HEK293 (cell line): Measurements from ENCODE around the gene XRCC2.

ENCODE experiments used
- CTCF ChIA-PET: fragments of 350-600 bp; formaldehyde crosslinking; extraction: SDS; loops from one replicate; lab custom pipeline; 2021; ENCODE audit warnings: antibody characterized with exemption; lab: Yijun Ruan, JAX
- POLR2A ChIA-PET: fragments of 300-600 bp; formaldehyde crosslinking; extraction: SDS; loops from one replicate; lab custom pipeline; 2020; ENCODE audit warnings: antibody characterized with exemption, inconsistent platforms; lab: Yijun Ruan, JAX
- H3K27ac ChIP-seq: fragments of 200-500 bp; sonication (Bioruptor generic); 2 replicates; pipeline ENCODE4 v1.5.1; 2014; ENCODE audit warnings: low read depth, low read length, control low read depth, inconsistent platforms; ENCODE audit errors: extremely low read depth
- H3K36me3 ChIP-seq, 2 experiments: fragments of 200-500 bp in 1 of 2; sonication (Bioruptor generic) in 1 of 2; 1 replicate in 1 of 2; 2 replicates in 1 of 2; pipeline ENCODE4 v1.5.1; 2014 to 2017; ENCODE audit warnings: inconsistent platforms in 2 of 2, low read length in 2 of 2; ENCODE audit not compliant: control insufficient read depth in 2 of 2, insufficient read depth in 1 of 2
- H3K4me1 ChIP-seq: fragments of 200-500 bp; sonication (Bioruptor generic); 2 replicates; pipeline ENCODE4 v1.5.1; 2014; ENCODE audit warnings: mild to moderate bottlenecking, low read length, inconsistent platforms; ENCODE audit not compliant: control insufficient read depth, insufficient read depth
- H3K4me3 ChIP-seq: 2 replicates; pipeline ENCODE4 v1.5.1; 2011; ENCODE audit warnings: low read depth, mild to moderate bottlenecking, control low read depth, low read length, moderate library complexity
- H3K9me3 ChIP-seq: fragments of 200-500 bp; sonication (Bioruptor generic); 2 replicates; pipeline ENCODE4 v1.5.1; 2014; ENCODE audit warnings: low read depth, low read length, inconsistent platforms; ENCODE audit not compliant: control insufficient read depth, insufficient read depth
- EGR2 ChIP-seq: fragments of 450-650 bp; formaldehyde crosslinking; IDR thresholded peaks from 2 replicates; pipeline ENCODE4 v1.5.1; 2016; ENCODE audit warnings: low read depth, missing biosample characterization, missing genetic modification characterization
- HOXD13 ChIP-seq: sonication (generic); formaldehyde crosslinking; IDR thresholded peaks from 2 replicates; pipeline ENCODE4 v1.8.0; 2022; ENCODE audit warnings: missing genetic modification reagents, borderline replicate concordance
- KLF7 ChIP-seq: fragments of 450-650 bp; formaldehyde crosslinking; IDR thresholded peaks from 2 replicates; pipeline ENCODE4 v1.5.1; 2016; ENCODE audit warnings: missing biosample characterization, missing genetic modification characterization, borderline replicate concordance
- PRDM1 ChIP-seq: fragments of 450-650 bp; formaldehyde crosslinking; IDR thresholded peaks from 2 replicates; pipeline ENCODE4; 2016; ENCODE audit warnings: missing biosample characterization, missing genetic modification characterization
- SCRT2 ChIP-seq: fragments of 450-650 bp; formaldehyde crosslinking; IDR thresholded peaks from 2 replicates; pipeline ENCODE4 v1.5.1; 2016; ENCODE audit warnings: missing biosample characterization, missing genetic modification characterization
- YY2 ChIP-seq: fragments of 450-650 bp; formaldehyde crosslinking; IDR thresholded peaks from 2 replicates; pipeline ENCODE4 v1.5.1; 2016; ENCODE audit warnings: missing biosample characterization, missing genetic modification characterization
- ZBTB1 ChIP-seq: fragments of 450-650 bp; formaldehyde crosslinking; IDR thresholded peaks from 2 replicates; pipeline ENCODE4 v1.5.1; 2016; ENCODE audit warnings: missing biosample characterization, missing genetic modification characterization
- ZBTB17 ChIP-seq: fragments of 450-650 bp; formaldehyde crosslinking; IDR thresholded peaks from 2 replicates; pipeline ENCODE4 v1.5.1; 2016; ENCODE audit warnings: missing biosample characterization, missing genetic modification characterization
- ZBTB7A ChIP-seq: fragments of 450-650 bp; formaldehyde crosslinking; IDR thresholded peaks from 2 replicates; pipeline ENCODE4 v1.5.1; 2016; ENCODE audit warnings: low read depth, missing biosample characterization, missing genetic modification characterization
- ZFHX2 ChIP-seq: fragments of 450-650 bp; formaldehyde crosslinking; conservative IDR thresholded peaks from 2 replicates; pipeline ENCODE4 v1.5.1; 2016; ENCODE audit warnings: missing biosample characterization, missing genetic modification characterization
- ZFP3 ChIP-seq: fragments of 450-650 bp; formaldehyde crosslinking; IDR thresholded peaks from 2 replicates; pipeline ENCODE4 v1.5.1; 2016; ENCODE audit warnings: low read depth, missing biosample characterization, missing genetic modification characterization
- ZIC2 ChIP-seq: fragments of 450-650 bp; formaldehyde crosslinking; IDR thresholded peaks from 2 replicates; pipeline ENCODE4 v1.5.1; 2016; ENCODE audit warnings: missing biosample characterization, missing genetic modification characterization
- ZNF146 ChIP-seq: fragments of 450-650 bp; formaldehyde crosslinking; IDR thresholded peaks from 2 replicates; pipeline ENCODE4 v1.5.1; 2016; ENCODE audit warnings: missing biosample characterization, missing genetic modification characterization
- ZNF157 ChIP-seq: fragments of 450-650 bp; formaldehyde crosslinking; IDR thresholded peaks from 2 replicates; pipeline ENCODE4 v1.5.1; 2016; ENCODE audit warnings: missing biosample characterization, missing genetic modification characterization
- ZNF16 ChIP-seq: fragments of 450-650 bp; formaldehyde crosslinking; IDR thresholded peaks from 2 replicates; pipeline ENCODE4 v1.5.1; 2016; ENCODE audit warnings: low read depth, missing biosample characterization, missing genetic modification characterization
- ZNF302 ChIP-seq: fragments of 450-650 bp; formaldehyde crosslinking; IDR thresholded peaks from 2 replicates; pipeline ENCODE4 v1.5.1; 2016; ENCODE audit warnings: missing biosample characterization, missing genetic modification characterization, low read depth
- ZNF341 ChIP-seq: fragments of 450-650 bp; formaldehyde crosslinking; IDR thresholded peaks from 2 replicates; pipeline ENCODE4; 2016; ENCODE audit warnings: low read depth, missing biosample characterization, missing genetic modification characterization
- ZNF354C ChIP-seq: fragments of 450-650 bp; formaldehyde crosslinking; IDR thresholded peaks from 2 replicates; pipeline ENCODE4 v1.5.1; 2016; ENCODE audit warnings: missing biosample characterization, missing genetic modification characterization, low read depth, borderline replicate concordance
- ZNF394 ChIP-seq: fragments of 450-650 bp; formaldehyde crosslinking; IDR thresholded peaks from 2 replicates; pipeline ENCODE4 v1.5.1; 2016; ENCODE audit warnings: missing biosample characterization, missing genetic modification characterization, mild to moderate bottlenecking, moderate library complexity, borderline replicate concordance
- ZNF529 ChIP-seq: fragments of 450-650 bp; formaldehyde crosslinking; IDR thresholded peaks from 2 replicates; pipeline ENCODE4 v1.5.1; 2017; ENCODE audit warnings: missing genetic modification characterization, missing biosample characterization; ENCODE audit not compliant: insufficient replicate concordance
- ZNF548 ChIP-seq: fragments of 450-650 bp; formaldehyde crosslinking; IDR thresholded peaks from 2 replicates; pipeline ENCODE4 v1.5.1; 2016; ENCODE audit warnings: missing biosample characterization, missing genetic modification characterization
- ZNF747 ChIP-seq: fragments of 450-650 bp; formaldehyde crosslinking; IDR thresholded peaks from 2 replicates; pipeline ENCODE4 v1.5.1; 2016; ENCODE audit warnings: missing biosample characterization, missing genetic modification characterization
- ZNF76 ChIP-seq: fragments of 450-650 bp; formaldehyde crosslinking; IDR thresholded peaks from 2 replicates; pipeline ENCODE4; 2016; ENCODE audit warnings: low read depth, missing biosample characterization, missing genetic modification characterization, borderline replicate concordance
- ZNF843 ChIP-seq: fragments of 450-650 bp; formaldehyde crosslinking; IDR thresholded peaks from 2 replicates; pipeline ENCODE4 v1.5.1; 2016; ENCODE audit warnings: missing biosample characterization, missing genetic modification characterization
- ZSCAN23 ChIP-seq: fragments of 450-650 bp; formaldehyde crosslinking; IDR thresholded peaks from 2 replicates; pipeline ENCODE4 v1.5.1; 2016; ENCODE audit warnings: missing biosample characterization, missing genetic modification characterization
- ZSCAN30 ChIP-seq: fragments of 450-650 bp; IDR thresholded peaks from 2 replicates; pipeline ENCODE4 v1.5.1; 2018; ENCODE audit warnings: missing biosample characterization, mild to moderate bottlenecking, missing genetic modification characterization, moderate library complexity
- TF ChIP-seq, protein P1 (sequence below): fragments of 450-650 bp; formaldehyde crosslinking; IDR thresholded peaks from 2 replicates; pipeline ENCODE4 v1.5.1; 2016; ENCODE audit warnings: missing biosample characterization, missing genetic modification characterization
- TF ChIP-seq, protein P2 (sequence below): fragments of 450-650 bp; formaldehyde crosslinking; IDR thresholded peaks from 2 replicates; pipeline ENCODE4 v1.5.1; 2016; ENCODE audit warnings: missing biosample characterization, missing genetic modification characterization
- TF ChIP-seq, protein P3 (sequence below): fragments of 450-650 bp; IDR thresholded peaks from 2 replicates; pipeline ENCODE4 v1.5.1; 2018; ENCODE audit warnings: missing biosample characterization, mild to moderate bottlenecking, missing genetic modification characterization
- TF ChIP-seq, protein P4 (sequence below): IDR thresholded peaks from 2 replicates; pipeline ENCODE4 v1.6.1; 2011; ENCODE audit warnings: mild to moderate bottlenecking, low read depth, low read length, borderline replicate concordance

The XRCC2 gene

DNA sequence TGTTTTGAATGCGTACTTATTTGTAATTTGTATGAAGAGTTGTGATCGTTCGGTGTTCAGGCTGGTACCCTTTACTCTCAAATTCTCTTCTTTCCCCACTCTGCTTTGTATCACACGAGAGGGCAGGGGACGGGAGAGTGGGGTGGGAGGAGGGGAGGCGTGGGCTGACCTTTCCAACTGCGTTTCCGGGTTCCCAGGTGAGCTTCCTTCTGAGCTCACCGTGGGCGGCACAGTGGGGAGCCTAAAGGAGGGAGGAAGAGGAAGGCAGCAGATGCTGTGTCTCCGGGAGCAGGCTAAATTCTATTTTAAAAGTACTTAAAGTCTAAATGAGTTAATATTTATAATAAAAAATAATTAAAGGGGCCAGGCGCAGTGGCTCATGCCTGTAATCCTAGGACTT lies 7.4 kb upstream of the XRCC2 start:
- Histone ChIP-seq H3K27ac (no peak overlapping the region), H3K9me3 (no peaks in the 10 kb centered on the region), H3K4me1 (no peaks in the 10 kb centered on the region), H3K36me3 (no peaks in the 10 kb centered on the region), H3K4me3 (no peak overlapping the region)
- TF ChIP-seq ZFHX2 (peak; percentile 39), YY2 (tag by site-specific recombination) (no peak), ZIC2 (tag by site-specific recombination) (0 out of 2 replicates have a peak, but pooled peaks have one; percentile 40), EGR2 (tag by site-specific recombination) (peak; percentile 57), ZNF529 (tag by site-specific recombination) (no peak)
- TF ChIP-seq, protein P1, sequence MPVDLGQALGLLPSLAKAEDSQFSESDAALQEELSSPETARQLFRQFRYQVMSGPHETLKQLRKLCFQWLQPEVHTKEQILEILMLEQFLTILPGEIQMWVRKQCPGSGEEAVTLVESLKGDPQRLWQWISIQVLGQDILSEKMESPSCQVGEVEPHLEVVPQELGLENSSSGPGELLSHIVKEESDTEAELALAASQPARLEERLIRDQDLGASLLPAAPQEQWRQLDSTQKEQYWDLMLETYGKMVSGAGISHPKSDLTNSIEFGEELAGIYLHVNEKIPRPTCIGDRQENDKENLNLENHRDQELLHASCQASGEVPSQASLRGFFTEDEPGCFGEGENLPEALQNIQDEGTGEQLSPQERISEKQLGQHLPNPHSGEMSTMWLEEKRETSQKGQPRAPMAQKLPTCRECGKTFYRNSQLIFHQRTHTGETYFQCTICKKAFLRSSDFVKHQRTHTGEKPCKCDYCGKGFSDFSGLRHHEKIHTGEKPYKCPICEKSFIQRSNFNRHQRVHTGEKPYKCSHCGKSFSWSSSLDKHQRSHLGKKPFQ (tag by site-specific recombination), result no peak
- ChIA-PET CTCF (no interaction called here), POLR2A (no interaction called here)

DNA sequence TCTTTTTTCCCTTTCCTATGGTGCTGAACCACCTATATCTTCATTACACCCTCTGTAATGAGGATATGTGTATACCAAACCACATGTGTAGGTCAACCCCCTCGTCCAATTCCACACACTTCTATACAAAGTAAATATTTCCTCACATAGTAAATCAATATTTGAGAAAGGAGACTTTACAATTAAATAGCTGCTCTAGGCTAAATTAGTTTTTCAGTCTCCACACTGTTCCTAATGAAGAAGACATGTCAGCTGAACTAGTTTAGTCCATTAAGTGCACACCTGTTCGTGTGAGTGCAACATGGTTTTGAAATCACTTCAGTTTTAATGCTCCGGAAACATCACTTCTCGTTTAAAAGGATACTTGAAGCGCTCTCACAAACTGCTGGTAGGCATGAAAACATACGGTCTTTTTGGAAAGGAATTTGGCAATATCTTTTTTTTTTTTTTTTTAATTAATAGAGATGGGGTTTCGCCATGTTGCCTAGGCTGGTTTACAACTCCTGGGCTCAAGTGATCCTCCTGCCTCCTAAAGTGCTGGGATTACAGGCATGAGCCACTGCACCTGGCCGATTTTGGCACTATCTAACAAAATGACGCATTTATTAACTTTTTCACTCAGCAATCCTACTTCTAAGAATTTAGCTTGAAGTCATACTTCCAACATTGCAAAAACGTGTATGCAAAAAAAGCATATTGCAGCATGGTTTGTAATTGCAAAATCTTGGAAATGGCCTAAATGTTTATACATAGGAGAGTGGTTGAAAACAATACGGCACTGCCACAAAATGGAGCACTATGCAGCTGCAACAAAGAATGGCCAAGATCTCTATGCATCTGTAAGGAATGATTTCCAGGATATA lies 2.1 kb upstream of the XRCC2 start:
- POLR2A ChIA-PET, result no interaction called here
- CTCF ChIA-PET, result no interaction called here
- H3K27ac ChIP-seq, result no peak overlapping the region

DNA sequence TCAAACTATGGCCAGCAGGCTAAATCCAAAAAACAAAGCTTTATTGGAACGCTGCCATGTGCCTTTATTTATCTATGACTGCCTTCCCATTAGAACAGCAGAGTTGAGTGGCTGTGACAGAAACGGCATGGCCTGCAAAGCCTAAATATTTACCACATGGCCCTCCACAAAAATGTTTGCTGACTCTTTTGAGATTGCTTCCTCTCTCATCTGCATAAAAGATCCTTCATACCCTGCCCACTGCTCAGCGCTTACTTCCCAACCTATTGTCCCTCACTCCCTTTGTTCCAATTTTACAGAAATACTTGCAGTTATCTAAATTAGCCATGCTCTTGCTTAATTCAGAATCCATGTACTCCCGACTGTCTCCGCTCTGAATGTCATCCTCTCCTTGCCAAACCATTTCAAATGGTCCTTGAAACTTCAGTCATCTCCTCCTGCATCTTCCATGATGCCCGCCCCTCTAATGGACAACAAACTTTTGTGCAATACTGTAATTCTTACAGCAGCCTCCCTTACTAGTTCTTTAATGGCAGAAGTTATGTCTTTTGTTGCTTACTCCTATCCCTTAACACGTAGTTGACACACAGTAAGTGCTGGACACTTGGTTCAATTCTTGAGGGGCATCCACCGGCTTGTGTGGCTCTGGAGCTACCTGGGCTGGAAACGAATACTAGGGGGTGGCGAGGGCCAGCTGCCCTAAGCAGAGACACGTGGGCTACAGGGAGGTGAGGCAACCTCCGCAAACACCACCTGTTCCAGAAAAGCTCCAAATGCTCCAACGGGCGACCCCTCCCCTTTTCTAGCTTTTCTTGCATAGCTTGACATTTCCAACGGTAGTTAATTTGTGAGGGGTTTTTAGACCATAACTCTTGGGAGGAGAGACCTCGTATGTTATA lies 832 bp downstream of the XRCC2 start:
- Histone ChIP-seq H3K4me1 (no peaks in the 10 kb centered on the region), H3K36me3 (peaks cover 0 to 22% of the 10 kb centered on the region in 2 experiments; a peak in 2 of 3 replicates), H3K4me3 (peak overlapping the region; percentile 90), H3K27ac (peak overlapping the region; percentile 70), H3K9me3 (no peaks in the 10 kb centered on the region)
- ChIA-PET CTCF (no interaction called here), POLR2A (no interaction called here)
- 0 out of 2 replicates have a peak, but pooled peaks have one; percentile 43 for TF ChIP-seq ZSCAN30
- peak; percentile 59; the same call in 1 of the 2 replicates for TF ChIP-seq YY2 (tag by site-specific recombination)
- TF ChIP-seq ZNF146 (tag by site-specific recombination), result no peak
- TF ChIP-seq ZNF341 (tag by site-specific recombination), result peak; percentile 48
- peak; percentile 33; the same call in 1 of the 2 replicates for TF ChIP-seq ZNF76 (tag by site-specific recombination)
- TF ChIP-seq SCRT2 (tag by site-specific recombination), result peak; percentile 61; the same call in 1 of the 2 replicates
- no peak for TF ChIP-seq PRDM1
- peak; percentile 32; the same call in 1 of the 2 replicates for TF ChIP-seq ZBTB17 (tag by site-specific recombination)
- TF ChIP-seq, protein P2, sequence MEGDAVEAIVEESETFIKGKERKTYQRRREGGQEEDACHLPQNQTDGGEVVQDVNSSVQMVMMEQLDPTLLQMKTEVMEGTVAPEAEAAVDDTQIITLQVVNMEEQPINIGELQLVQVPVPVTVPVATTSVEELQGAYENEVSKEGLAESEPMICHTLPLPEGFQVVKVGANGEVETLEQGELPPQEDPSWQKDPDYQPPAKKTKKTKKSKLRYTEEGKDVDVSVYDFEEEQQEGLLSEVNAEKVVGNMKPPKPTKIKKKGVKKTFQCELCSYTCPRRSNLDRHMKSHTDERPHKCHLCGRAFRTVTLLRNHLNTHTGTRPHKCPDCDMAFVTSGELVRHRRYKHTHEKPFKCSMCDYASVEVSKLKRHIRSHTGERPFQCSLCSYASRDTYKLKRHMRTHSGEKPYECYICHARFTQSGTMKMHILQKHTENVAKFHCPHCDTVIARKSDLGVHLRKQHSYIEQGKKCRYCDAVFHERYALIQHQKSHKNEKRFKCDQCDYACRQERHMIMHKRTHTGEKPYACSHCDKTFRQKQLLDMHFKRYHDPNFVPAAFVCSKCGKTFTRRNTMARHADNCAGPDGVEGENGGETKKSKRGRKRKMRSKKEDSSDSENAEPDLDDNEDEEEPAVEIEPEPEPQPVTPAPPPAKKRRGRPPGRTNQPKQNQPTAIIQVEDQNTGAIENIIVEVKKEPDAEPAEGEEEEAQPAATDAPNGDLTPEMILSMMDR, result no peak

More for the DNA sequence above, 2.1 kb upstream of the XRCC2 start:
- H3K4me3 ChIP-seq, result no peak overlapping the region
- TF ChIP-seq ZNF354C (tag by site-specific recombination), result no peak
- TF ChIP-seq, protein P3, sequence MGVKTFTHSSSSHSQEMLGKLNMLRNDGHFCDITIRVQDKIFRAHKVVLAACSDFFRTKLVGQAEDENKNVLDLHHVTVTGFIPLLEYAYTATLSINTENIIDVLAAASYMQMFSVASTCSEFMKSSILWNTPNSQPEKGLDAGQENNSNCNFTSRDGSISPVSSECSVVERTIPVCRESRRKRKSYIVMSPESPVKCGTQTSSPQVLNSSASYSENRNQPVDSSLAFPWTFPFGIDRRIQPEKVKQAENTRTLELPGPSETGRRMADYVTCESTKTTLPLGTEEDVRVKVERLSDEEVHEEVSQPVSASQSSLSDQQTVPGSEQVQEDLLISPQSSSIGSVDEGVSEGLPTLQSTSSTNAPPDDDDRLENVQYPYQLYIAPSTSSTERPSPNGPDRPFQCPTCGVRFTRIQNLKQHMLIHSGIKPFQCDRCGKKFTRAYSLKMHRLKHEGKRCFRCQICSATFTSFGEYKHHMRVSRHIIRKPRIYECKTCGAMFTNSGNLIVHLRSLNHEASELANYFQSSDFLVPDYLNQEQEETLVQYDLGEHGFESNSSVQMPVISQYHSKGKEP (tag by site-specific recombination), result no peak
- TF ChIP-seq KLF7, result no peak
- TF ChIP-seq ZNF302 (tag by site-specific recombination), result no peak
- TF ChIP-seq ZBTB7A (tag by site-specific recombination), result no peak
- TF ChIP-seq ZNF16 (tag by site-specific recombination), result no peak
- TF ChIP-seq ZNF548, result no peak
- TF ChIP-seq ZNF747, result no peak
- TF ChIP-seq ZNF394 (tag by site-specific recombination), result no peak
- TF ChIP-seq ZNF157 (tag by site-specific recombination), result no peak
- TF ChIP-seq ZBTB1 (tag by site-specific recombination), result no peak
- TF ChIP-seq HOXD13, result no peak
- no peak for TF ChIP-seq ZSCAN23 (tag by site-specific recombination)
- TF ChIP-seq, protein P4, sequence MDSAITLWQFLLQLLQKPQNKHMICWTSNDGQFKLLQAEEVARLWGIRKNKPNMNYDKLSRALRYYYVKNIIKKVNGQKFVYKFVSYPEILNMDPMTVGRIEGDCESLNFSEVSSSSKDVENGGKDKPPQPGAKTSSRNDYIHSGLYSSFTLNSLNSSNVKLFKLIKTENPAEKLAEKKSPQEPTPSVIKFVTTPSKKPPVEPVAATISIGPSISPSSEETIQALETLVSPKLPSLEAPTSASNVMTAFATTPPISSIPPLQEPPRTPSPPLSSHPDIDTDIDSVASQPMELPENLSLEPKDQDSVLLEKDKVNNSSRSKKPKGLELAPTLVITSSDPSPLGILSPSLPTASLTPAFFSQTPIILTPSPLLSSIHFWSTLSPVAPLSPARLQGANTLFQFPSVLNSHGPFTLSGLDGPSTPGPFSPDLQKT, result no peak
- TF ChIP-seq ZFP3 (tag by site-specific recombination), result no peak
- TF ChIP-seq ZNF843 (tag by site-specific recombination), result no peak
- peaks cover 0 to 7% of the 10 kb centered on the region in 2 experiments; a peak in 2 of 3 replicates for H3K36me3 ChIP-seq
- H3K9me3 ChIP-seq, result no peaks in the 10 kb centered on the region
- H3K4me1 ChIP-seq, result no peaks in the 10 kb centered on the region
